ENCODE measurements around the gene PEX5. TPM values are rescaled to one million over a fixed set of nuclear protein-coding genes. Genes with fewer than 3 reads are reported as not detected.
A peak's percentile ranks its signal among the peaks of the same experiment; 100 is the strongest.
"Not testable (repeated sequence)": the region's sequence is repeated elsewhere in the genome, so short reads cannot be mapped to it uniquely, and the experiment has no call there.

PEX5 gene
- total RNA-seq, 1 donor from 2014 or later = 50.2 TPM

DNA sequence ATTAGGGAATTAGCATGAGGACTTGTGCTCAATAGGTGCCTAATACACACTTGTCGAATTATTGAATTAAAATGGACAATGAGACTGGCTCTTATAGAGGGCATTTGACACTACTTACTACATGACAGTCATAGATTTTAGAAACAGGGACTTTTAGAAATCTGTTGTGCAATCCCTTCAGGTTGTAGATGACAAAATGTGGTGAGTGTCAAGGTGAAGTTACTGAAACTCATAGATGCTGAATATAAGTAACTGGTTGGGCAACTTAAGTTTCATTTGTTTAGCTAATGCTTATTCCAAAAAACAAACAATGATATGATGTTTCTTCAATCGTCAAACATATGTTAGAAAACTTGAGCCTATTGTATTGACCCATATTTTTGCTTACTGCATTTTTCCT, 12.9 kb upstream of the PEX5 start:
- peaks cover 10% of the 10 kb centered on the region for H3K9me3 Mint-ChIP-seq
- H3K27ac Mint-ChIP-seq = no peak overlapping the region
- no peaks in the 10 kb centered on the region for H3K36me3 Mint-ChIP-seq
- no peak overlapping the region for H3K4me3 Mint-ChIP-seq
- DNase-seq (ENCODE audit: extremely low spot score, unreplicated experiment) = no peak
- H3K27me3 Mint-ChIP-seq = peaks cover 54% of the 10 kb centered on the region
- no peaks in the 10 kb centered on the region for H3K4me1 Mint-ChIP-seq (ENCODE audit: unreplicated experiment)
- TF ChIP-seq, protein P1, sequence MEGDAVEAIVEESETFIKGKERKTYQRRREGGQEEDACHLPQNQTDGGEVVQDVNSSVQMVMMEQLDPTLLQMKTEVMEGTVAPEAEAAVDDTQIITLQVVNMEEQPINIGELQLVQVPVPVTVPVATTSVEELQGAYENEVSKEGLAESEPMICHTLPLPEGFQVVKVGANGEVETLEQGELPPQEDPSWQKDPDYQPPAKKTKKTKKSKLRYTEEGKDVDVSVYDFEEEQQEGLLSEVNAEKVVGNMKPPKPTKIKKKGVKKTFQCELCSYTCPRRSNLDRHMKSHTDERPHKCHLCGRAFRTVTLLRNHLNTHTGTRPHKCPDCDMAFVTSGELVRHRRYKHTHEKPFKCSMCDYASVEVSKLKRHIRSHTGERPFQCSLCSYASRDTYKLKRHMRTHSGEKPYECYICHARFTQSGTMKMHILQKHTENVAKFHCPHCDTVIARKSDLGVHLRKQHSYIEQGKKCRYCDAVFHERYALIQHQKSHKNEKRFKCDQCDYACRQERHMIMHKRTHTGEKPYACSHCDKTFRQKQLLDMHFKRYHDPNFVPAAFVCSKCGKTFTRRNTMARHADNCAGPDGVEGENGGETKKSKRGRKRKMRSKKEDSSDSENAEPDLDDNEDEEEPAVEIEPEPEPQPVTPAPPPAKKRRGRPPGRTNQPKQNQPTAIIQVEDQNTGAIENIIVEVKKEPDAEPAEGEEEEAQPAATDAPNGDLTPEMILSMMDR (conservative IDR thresholded peaks at IDR 0.05) = no peak

DNA sequence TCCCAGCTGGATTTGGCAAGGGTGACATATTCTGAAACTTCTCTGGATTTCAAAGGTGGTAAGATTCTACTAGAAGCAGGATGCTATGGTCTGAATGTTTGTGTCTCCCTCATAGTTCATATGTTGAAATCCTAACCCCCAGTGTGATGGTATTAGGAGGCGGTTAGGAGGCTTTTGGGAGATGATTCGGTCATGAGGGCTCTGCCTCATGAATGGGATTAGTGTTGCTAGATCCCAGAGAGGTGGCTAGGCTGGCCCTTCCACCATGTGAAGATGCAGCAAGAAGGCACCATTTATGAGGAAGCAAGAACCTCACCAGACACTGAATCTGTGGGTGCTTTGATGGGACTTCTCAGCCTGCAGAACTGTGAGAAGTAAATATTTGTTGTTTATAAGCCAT, 11.0 kb upstream of the PEX5 start:
- Mint-ChIP-seq H3K27ac (no peak overlapping the region), H3K36me3 (no peaks in the 10 kb centered on the region), H3K4me1 (ENCODE audit: unreplicated experiment) (no peaks in the 10 kb centered on the region), H3K9me3 (peaks cover 10% of the 10 kb centered on the region), H3K4me3 (no peak overlapping the region), H3K27me3 (peaks cover 54% of the 10 kb centered on the region)
- no peak for DNase-seq (ENCODE audit: extremely low spot score, unreplicated experiment)
- TF ChIP-seq, protein P1 (conservative IDR thresholded peaks at IDR 0.05) = no peak

DNA sequence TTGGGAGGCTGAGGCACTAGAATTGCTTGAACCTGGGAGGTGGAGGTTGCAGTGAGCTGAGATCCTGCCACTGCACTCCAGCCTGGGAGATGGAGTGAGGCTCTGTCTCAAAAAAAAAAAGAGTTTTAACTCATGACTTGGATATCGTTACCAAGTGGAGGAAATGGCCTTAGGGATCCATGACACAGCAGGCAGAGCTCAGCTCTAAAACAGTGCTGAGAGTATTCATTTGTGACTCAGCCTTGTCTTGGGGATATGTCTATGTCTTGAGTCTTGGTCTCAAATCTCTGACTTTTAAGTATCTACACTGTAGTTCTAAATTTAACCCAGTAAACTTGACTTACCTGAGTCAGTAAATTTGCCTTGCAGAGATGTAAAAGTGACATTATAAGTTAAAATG, 8.8 kb upstream of the PEX5 start:
- no peaks in the 10 kb centered on the region for H3K4me1 Mint-ChIP-seq (ENCODE audit: unreplicated experiment)
- H3K9me3 Mint-ChIP-seq = peaks cover 7% of the 10 kb centered on the region
- no peak overlapping the region for H3K27ac Mint-ChIP-seq
- DNase-seq (ENCODE audit: extremely low spot score, unreplicated experiment) = no peak
- H3K27me3 Mint-ChIP-seq = peaks cover 42% of the 10 kb centered on the region
- no peaks in the 10 kb centered on the region for H3K36me3 Mint-ChIP-seq
- TF ChIP-seq, protein P1 (conservative IDR thresholded peaks at IDR 0.05) = no peak
- no peak overlapping the region for H3K4me3 Mint-ChIP-seq

DNA sequence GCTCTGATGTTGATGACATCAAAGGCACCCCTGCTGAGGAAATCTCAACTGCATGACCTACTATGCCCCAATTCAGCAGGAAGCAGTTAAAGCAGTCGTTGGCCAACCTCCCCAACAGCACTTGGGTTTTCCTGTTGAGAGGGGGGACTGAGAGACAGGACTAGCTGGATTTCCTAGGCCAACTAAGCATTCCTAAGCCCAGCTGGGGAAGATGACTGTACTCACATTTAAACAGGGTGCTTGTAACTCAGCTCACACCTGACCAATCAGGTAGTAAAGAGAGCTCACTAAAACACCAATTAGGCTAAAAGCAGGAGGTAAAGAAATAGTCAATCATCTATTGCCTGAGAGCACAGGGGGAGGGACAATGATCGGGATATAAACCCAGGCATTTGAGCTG, 3.4 kb upstream of the PEX5 start:
- Mint-ChIP-seq H3K27me3 (peaks cover 12% of the 10 kb centered on the region), H3K4me3 (peak overlapping the region; percentile 40)
- not testable (repeated sequence) for DNase-seq (ENCODE audit: extremely low spot score, unreplicated experiment); H3K4me1 Mint-ChIP-seq (ENCODE audit: unreplicated experiment); H3K27ac Mint-ChIP-seq; H3K36me3 Mint-ChIP-seq; H3K9me3 Mint-ChIP-seq

DNA sequence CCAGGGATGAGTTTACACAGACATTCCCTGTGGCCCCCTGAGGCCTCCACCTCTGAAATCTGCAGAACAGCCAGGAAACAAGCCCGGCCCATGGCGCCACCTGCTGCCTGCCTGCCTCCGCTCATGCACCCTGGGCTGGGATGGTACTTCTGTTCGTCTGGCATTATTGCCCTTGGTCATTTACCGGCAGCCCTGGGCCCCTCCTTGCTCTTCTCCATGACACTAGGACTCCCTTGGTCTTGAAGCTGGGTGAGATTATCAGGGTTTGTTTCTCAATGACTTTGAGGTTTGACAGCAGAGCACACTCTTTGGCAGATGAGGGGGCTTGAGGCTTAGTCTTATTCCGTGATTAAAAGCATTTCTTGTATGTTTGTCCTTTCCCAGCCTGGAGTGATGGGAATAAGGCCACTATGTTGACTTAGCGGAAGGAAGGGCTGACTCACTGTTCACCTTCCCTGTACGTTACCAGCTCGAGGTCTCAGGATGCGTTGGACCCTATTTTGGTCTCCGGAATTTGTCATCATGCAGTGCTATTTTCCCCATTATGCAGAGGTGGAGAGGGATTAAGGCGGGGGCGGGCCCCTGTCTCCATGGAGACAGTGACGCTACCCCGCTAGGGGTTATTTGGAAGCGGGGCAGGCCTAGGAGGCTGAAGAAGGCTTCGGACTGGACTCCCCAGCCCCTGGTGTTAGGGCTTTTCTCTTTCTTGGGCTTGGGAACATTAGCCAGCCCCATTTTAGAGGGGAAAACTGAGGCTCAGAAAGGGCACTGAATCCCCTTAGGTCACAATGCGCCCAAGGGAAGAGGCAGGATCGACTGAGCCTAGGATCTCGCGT, 706 bp upstream of the PEX5 start:
- H3K36me3 Mint-ChIP-seq = peaks cover 17% of the 10 kb centered on the region
- no peak for DNase-seq (ENCODE audit: extremely low spot score, unreplicated experiment)
- H3K9me3 Mint-ChIP-seq = no peaks in the 10 kb centered on the region
- H3K27ac Mint-ChIP-seq = peak overlapping the region; percentile 95
- TF ChIP-seq, protein P1 (conservative IDR thresholded peaks at IDR 0.05) = peak; percentile 70
- H3K27me3 Mint-ChIP-seq = peaks cover 3% of the 10 kb centered on the region
- H3K4me1 Mint-ChIP-seq (ENCODE audit: unreplicated experiment) = peaks cover 8% of the 10 kb centered on the region
- H3K4me3 Mint-ChIP-seq = peak overlapping the region; percentile 96

DNA sequence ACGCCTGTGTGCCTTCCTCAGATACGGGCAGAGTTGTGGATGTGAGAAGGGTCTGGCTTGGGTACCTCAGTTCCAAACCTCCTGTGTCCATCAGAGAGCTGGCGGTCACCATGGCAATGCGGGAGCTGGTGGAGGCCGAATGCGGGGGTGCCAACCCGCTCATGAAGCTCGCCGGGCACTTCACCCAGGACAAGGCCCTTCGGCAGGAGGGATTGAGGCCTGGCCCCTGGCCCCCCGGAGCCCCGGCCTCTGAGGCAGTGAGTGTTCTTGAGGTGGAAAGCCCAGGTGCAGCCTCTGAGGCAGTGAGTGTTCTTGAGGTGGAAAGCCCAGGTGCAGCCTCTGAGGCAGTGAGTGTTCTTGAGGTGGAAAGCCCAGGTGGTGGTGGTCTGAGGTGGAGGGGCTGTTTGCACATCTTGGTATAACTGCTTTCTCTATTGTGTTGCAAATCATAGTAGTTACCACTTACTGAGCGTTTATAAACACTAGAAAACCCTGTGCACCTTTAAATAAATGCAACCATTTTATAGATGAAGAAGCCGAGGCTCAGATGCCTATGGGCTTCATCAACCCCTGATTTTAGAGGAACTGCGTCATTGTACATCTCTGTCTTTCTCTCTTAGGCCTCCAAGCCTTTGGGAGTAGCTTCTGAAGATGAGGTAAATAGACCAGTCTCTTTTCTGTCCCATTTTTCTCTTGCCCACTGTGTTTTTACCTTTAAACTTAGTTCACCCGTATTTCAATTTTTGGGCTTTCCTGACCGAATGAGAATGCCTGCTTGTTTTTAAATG, 976 bp downstream of the PEX5 start:
- Mint-ChIP-seq H3K36me3 (peaks cover 31% of the 10 kb centered on the region), H3K27ac (no peak overlapping the region), H3K4me3 (peak overlapping the region; percentile 88), H3K4me1 (ENCODE audit: unreplicated experiment) (peaks cover 8% of the 10 kb centered on the region), H3K27me3 (no peaks in the 10 kb centered on the region), H3K9me3 (no peaks in the 10 kb centered on the region)
- TF ChIP-seq, protein P1 (conservative IDR thresholded peaks at IDR 0.05) = no peak
- no peak for DNase-seq (ENCODE audit: extremely low spot score, unreplicated experiment)
